ENCODE results near the gene TLCD3A.
"Not testable (repeated sequence)": the region's sequence is repeated elsewhere in the genome, so short reads cannot be mapped to it uniquely, and the experiment has no call there.

The TLCD3A gene

DNA sequence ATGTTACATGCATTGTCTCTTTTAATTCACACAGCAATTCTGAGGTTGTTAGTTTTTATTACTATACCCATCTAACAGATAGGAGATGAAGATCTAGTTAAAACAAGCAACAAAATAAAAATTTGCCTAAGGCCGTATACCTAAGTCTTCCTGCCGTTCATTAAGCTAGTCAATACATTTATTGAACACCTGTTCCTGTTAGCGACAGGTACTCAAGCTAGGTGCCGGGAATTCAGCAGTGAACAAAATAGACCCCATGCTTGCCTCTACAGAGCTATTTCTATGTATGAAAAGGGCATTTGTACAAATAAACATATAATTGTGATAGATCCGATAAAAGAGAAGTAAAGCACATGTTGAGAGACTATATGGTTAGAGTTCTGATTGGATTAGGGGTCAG is 14.3 kb upstream of the TLCD3A start:
- no peak for DNase-seq

DNA sequence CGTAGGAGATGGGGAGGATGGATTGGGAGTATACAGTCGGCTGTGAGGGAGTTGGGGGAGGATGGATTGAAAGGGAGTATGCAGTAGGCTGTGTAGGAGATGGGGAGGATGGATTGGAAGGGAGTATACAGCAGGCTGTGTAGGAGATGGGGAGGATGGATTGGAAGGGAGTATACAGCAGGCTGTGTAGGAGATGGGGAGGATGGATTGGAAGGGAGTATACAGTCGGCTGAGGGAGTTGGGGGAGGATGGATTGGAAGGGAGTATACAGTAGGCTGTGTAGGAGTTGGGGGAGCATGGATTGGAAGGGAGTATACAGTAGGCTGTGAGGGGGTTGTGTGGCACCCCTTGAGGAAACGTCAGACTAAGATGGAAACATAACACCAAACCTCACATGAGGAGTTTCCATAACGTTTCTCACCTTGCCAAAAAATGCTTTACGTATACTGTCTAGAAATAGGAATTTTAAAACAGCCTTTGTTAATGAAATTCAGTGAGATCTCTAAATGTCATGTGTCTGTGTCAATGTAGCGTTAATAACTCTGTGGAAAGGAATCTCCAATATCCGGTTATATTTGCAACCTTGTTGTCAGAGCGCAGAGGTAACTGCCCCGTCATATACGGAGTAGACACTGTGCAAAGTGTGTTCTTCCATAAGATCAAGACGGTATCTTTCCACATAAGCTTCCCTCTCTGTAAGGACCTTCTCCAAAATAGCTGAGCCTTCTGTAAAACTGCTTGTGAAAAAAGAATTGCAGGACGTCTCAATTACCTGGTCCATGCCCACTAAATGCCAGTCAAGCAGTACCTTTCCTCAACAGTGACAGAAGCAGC is 11.5 kb upstream of the TLCD3A start:
- no peak for DNase-seq

DNA sequence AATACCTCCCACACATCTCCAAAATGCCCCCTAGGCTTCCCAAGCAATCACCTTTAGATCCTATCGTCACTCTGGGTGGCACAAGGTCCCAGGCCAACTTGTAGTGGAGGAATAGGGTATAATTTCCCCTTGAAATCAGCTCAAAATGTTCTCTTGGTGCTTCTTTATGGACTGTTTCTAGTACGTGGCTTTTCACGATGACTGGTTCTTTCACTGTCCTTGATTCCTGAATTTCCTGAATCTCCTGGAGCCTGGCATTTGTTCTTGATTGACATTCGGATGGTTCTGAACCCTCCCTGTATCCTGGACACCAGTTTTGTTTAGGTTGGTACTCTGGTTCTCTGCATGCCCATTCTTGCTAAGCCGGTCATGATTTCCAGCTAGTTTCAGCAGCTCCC is 10.9 kb upstream of the TLCD3A start:
- DNase-seq: no peak

DNA sequence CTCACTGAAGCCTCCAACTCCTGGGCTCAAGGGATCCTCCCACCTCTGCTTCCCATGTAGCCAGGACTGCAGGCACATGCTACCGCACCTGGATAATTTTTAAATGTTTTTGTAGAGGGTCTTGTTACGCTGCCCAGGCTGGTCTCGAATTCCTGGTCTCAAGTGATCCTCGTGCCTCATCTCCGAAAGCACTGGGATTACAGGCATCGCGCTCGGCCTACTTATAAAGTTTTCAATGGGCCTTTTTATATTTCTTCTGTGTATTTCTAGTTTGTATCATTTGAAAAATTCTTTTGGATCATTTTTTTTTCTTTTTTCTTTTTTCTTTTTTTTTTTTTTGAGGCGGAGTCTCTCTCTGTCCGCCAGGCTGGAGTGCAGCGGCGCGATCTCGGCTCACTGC is 7.3 kb upstream of the TLCD3A start:
- DNase-seq: no peak

DNA sequence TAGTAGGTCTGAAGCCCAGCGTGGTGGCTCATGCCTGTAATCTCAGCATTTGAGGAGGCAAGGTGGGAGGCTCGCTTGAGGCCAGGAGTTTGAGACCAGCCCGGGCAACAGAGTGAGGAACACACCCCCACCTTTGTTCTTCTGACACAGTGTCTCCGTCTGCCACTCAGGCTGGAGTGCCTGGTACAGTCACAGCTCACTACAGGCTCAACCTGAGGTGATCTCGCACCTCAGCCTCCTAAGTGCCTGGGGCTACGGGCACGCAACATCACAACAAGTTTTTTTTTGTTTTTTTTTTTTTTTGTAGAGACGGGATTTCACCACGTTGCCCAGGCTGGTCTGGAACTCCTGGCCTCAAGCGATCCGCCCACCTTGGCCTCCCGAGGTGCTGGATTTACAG is 6.7 kb upstream of the TLCD3A start:
- DNase-seq: no peak

DNA sequence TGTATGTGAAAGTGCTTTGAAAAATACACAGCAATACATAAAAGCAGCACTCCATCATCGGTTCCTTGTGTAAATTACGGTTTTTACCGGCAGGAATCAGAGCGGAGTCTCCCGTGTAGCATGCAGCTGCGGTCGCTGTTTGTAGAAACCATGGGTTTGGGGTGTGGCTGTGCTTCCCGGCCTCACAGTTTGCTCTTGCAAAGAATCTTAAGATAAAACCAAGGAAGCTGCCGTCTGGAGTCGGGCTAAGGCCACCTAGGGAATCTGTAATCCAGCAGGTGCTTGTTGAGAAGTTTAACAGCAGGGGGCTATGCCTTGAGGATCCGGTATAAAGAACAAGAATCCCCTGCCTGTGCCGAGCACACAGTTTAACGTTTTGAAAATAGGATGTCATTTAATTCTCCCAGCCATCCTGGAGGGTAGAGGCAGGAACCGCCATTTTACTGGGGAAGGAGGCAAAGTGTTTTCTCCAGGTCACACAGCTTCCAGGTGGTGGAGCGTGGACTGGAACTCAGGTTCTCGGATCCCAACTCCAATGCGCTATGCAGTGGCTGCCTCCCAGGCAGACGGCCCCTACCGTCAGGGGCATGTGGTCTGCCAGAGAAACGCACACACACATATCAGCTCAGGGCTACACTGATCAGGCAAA is 6.0 kb upstream of the TLCD3A start:
- DNase-seq: no peak

DNA sequence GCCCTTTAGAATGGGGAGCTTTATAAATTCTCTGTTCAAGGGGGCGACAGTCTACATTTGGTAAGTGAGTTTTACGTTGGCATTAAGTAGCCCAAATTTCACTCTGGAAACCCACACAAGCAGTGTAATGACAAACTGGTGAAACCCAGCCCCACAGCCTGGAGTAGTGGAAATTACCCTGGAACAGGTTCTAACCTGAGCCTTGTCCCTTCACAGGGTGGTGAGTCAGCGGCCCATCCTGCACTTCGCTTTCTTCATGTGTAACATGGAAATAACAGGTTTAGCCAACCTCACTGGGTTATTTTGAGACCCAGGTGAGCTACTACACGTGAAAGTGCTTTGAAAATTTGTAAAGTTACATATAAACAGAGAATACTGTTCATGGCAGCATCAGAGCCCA is 3.5 kb upstream of the TLCD3A start:
- DNase-seq: no peak

DNA sequence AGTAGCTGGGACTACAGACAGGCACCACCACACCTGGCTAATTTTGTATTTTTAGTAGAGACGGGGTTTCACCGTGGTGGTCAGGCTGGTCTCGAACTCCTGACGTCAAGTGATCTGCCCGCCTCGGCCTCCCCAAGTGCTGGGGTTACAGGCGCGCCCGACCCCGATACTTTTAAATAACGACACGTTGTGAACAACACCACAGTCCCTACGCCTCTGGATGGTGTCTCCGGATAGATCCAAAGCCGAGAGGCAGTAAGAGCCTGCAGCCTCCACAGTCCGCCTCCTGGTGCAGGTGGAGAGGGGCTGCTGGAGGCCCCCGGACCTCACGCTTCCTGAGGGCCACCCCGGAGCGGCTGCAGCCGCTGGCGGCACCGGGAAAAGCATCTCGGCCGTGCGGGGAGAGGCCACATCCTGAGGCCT is 741 bp upstream of the TLCD3A start:
- no peak for DNase-seq

DNA sequence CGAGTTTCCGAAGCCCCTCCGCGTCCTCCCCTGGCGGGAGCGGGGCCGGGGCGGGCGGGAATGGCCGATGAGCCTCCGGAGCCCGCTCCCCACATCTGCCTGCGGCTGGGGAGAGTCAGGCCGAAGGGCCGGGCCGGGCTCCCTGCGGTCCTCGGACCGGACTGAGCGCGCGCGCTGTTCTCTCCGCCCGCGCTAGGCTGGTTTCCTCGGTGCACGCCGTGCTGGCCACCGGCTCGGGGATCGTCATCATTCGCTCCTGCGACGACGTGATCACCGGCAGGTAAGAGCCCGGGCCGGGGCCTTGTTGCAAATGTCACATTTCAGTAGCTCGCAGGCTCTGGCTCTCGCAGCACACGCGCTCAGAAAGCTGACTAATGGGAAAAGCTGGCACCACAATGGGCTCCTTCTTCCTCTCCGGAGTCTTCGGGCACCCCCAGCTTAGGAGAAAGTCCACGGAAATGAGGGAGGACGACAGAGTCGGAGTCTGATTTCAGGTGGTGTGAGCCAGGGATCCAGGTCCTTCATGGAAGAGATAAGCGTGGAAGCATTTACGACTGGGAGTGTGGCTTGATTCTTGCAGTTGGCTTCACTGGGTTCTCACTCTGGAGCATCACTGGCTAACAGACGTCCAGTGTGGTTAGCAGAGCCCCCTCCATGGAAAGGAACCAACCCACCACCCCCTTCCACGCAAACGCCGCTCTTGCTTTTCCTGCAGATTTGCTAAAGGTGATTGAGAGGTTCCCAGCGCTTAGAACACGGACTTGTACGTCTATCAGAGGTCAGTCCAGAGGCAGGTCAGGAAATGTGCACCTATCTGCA is 715 bp downstream of the TLCD3A start:
- no peak for DNase-seq

DNA sequence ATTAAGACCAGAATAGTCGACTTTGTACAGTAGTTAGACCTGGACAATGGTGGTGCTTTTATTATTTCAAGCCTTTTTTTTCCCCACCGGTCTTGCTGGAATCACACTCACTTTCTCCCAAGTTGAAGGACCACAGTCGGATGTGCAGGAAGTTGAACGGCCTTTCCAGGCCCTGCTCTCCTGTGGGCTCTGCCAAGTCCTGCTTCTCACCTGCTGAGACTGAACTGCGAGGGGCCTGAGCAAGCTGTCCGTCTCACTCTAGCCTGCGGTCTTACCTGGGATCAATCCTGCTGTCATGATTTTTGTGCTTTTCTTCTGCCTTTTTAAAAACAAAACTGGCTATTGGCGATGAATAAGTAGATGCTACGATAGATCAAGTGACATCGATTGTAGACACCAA is 1.3 kb downstream of the TLCD3A start:
- no peak for DNase-seq

DNA sequence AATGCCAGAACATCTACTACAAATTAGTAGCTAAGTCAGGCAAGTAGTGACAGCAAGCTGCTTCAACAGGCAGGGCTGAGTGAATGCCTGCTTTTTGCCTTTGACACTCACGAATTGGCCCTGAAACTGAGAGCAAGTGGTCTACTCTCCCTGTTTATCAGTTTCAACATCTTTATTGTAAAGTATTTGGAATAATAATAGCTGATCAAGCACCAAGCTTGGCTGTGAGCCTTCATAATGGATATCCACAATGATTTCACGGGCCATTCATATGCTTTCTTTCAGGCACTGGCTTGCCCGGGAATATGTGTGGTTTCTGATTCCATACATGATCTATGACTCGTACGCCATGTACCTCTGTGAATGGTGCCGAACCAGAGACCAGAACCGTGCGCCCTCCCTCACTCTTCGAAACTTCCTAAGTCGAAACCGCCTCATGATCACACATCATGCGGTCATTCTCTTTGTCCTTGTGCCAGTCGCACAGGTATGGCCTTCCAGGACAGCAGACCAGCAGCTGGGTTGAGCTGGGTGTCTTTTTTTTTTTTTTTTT is 5.2 kb downstream of the TLCD3A start:
- DNase-seq: no peak

DNA sequence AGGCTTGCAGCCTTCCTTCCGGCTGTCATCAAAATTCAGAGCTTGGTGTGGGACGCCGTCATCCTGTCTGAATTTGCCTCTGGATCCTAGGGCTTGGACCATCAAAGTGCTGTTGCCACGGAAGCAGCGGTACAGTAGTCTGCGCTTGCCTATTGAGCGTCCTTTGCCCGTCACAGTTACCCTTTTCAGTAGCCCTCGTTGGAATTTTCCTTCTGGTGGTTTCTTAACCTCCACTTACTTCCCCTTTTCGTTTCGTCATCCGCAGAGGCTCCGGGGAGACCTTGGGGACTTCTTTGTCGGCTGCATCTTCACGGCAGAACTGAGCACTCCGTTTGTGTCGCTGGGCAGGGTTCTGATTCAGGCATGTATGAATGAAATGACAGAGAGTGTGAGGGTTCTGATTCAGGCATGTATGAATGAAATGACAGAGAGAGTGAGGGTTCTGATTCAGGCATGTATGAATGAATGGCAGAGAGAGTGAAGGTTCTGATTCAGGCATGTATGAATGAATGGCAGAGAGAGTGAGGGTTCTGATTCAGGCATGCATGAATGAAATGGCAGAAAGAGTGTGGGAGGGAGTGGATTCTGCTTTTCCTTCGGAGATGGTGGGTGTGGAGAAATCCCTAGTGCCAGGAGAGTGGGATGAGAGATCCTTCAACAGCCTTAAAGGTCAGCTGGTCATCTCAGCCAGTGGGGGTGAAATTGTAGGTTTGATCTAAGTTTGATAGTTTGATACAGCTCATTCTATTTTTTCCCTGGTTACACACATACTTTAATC is 8.0 kb downstream of the TLCD3A start:
- peak; percentile 27 to 86 for DNase-seq

DNA sequence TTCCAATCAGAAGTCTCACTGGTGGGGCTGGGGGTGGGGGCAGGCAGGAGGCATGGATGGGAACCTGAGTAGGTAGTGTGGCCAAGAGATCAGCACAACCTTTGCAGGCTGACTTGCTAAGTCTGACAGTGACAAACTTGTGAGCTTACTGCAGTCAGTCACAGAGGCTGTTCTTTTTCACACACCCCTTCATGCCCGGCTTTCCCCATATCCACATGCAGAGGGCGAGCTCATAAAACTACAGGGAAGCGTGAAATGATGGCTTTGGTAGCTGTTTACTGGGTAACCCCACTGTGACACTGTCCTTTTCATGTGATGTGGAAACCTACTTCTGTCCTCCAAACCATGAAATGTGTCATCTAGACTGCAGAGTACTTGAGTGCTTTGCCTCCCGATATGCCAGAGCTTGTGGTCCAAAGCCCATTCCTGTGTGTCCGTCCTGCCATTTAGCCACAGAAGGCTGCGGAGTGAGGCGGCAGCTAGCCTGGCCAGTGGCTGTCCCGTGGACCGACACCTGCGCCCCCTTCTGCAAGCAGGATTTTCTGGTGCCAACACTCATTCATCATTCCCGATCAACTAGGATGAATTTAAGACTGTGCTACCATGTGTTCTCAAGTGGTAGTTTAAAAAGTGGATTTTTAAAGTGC is 9.9 kb downstream of the TLCD3A start:
- no peak for DNase-seq

DNA sequence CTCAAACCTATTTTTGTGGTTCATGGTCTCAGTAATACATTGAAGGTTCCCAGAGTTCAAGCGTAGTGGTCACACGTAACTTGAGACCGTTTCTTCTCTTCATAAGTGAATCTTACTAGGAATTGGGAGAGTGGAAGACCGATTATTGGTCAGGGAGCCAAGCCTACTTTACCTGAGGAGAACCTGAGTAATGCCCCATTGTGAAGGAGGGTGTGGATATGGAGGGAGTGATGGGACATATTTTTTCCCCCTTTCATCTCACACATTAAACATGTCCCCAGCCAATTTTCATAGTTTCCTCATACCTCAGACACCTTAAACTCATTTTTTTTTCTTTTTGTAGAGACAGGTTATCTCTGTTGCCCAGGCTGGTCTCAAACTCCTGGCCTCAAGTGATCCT is 10.7 kb downstream of the TLCD3A start:
- no peak for DNase-seq

DNA sequence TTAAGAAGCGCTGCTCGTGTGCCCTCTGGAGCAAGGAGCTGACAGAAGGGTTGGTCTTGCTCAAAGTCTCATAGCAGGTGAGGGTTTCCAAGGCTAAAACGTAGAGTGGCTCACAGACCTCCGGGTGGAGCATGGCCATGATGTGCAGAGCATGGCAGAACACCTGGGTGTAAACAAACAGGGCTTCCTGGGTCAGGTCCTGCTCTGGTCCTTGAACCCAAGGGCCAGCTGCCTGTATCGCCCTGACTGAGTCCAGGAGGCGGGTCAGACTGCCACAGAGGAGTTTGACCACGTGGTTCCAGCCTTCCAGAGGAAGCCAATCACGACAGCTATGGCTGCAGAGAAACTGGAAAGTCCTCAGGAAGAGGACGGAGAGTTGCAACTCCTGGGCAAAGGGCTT is 12.5 kb downstream of the TLCD3A start:
- DNase-seq: no peak

DNA sequence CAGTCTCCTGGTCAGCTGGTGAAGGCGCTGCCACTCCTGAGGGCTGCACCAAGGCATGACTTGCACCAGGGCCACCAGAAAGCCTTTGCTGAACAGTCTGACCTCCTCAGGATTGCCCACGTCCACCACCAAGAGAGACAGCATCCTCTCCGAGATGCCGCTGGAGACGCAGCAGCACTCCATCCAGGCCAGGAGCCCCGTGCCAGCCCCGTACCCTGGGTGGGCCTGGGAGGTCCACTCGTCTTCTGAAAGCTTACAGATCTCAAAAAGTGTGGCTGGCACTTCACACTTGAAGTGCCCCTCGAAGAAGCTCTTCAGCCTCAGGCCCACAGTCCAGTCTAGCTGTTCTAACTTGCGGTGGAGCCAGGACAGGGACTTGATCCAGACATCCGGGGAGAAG is 13.0 kb downstream of the TLCD3A start:
- DNase-seq: no peak

DNA sequence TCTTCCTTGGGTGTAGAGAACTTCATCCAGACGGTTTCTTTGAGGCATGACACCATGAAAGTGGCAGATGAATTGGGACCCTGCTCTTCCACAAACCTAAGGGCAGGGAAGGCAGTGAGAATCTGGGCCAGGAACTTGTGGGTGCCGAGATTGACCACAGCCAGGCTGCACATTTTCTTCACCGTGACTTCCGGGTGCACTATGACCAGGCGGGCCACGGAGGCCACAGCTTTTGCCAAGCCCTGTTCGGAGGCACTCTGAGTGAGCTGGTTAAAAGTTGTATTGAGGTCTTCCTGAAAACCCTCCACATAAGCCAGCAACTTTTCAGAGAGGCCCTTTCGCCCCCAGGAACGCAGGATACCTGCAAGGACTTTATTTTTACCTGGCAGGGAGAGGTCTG is 13.8 kb downstream of the TLCD3A start:
- DNase-seq: no peak

DNA sequence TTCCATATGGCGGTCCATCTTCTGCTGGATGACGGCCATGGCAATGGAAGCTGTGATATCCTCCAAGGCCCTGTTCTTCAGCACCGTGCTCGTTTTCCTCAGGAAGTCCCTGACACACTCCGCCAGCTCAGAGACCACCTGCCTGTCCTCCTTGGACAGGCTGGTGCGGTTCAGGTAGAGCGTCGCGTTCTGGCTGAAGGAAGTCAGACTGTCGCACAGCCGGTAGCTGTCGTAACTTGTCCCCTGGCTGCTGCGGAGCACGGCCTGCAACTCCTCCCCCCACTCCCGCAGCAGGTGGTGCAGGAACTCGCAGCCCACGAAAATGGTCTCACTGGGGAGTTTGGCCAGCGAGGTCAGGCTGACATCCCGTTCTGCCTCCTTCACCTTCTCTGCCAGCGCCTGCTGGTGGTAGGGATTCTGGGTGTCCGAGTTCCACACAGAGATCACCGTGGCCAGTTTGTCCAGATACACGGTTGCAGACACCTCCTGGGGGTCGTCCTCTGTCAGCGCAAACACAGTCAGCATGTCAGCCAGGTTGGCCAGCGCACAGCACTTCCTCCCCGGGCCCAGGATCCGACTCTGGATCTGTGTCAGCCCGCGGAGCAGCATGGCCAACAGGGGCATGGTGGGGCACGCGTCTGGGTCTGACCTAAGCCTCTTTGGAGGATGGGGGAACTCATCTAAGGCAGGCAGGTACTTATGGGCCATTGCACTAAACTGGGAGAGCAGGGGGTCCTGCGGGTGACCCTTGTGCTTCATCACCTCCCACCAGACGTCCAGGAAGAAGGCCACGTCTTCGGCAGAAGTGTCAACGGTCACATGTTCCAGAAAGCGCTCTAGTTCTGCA is 14.6 kb downstream of the TLCD3A start:
- no peak for DNase-seq

DNA sequence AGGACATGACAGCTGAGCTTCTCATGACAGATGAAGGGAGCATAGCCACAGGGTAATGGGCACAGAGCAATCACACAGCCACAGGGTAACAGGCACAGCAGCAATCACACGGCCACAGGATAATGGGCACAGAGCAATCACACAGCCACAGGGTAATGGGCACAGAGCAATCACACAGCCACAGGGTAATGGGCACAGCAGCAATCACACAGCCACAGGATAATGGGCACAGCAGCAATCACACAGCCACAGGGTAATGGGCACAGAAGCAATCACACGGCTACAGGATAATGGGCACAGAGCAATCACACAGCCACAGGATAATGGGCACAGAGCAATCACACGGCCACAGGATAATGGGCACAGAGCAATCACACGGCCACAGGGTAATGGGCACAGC is 16.2 kb downstream of the TLCD3A start:
- not testable (repeated sequence) for DNase-seq

DNA sequence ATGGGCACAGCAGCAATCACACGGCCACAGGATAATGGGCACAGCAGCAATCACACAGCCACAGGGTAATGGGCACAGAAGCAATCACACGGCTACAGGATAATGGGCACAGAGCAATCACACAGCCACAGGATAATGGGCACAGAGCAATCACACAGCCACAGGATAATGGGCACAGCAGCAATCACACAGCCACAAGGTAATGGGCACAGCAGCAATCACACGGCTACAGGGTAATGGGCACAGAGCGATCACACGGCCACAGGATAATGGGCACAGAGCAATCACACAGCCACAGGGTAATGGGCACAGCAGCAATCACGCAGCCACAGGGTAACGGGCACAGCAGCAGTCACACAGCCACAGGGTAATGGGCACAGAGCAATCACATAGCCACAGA is 17.0 kb downstream of the TLCD3A start:
- DNase-seq: not testable (repeated sequence)

DNA sequence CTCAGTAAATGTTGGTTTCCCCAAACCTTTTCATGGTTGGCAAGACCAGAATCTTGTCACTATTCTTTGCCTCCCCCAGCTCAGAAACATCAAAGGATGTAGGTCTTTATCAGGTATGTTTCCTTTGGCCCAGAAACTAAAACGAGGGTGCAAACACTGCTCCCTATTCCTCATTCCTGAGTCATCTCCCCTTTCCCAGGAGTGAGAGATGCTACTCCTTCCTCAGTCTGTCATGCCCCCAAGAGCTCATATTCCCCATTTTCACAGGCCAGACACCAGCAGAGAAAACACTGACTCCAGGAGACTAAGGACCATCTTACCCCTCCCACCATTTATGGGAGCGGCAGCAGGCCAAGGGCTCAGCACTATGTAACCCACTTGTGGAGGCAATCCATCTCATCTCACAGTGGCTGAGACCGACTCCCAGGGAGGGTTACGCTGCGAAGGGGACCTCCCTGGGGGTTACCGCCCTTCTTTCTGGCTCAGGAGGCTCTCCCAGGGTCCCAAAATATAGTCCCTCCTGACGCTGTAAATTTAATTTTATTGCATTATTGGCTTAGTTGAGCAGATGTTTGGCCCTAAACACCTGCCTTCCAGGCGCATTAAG is 18.1 kb downstream of the TLCD3A start:
- no peak for DNase-seq
